GM18517 (cell line): ENCODE data around the gene CAMK1D.

Experiments
- ATAC-seq: cut with Tn5 transposase; IDR thresholded peaks from one replicate; pipeline ENCODE4 v1.9.1; 2021; ENCODE audit warnings: mild to moderate bottlenecking, moderate library complexity; ENCODE audit not compliant: unreplicated experiment

The CAMK1D gene

DNA sequence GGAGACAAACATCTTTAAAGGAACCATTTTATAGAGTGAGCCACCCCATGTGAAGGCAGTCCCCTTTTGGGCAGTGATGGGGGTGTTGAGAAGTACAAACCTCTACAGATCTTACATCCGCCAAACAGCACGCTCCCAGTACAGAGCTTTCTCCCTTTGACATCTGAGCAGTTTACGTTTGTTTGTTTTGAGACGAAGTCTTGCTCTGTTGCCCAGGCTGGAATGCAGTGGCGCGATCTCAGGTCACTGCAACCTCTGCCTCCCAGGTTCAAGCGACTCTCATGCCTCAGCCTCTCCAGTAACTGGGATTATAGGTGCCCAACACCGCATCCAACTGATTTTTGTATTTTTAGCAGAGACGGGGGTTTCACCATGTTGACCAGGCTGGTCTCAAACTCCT, 523.2 kb downstream of the CAMK1D start:
- ATAC-seq: no peak

DNA sequence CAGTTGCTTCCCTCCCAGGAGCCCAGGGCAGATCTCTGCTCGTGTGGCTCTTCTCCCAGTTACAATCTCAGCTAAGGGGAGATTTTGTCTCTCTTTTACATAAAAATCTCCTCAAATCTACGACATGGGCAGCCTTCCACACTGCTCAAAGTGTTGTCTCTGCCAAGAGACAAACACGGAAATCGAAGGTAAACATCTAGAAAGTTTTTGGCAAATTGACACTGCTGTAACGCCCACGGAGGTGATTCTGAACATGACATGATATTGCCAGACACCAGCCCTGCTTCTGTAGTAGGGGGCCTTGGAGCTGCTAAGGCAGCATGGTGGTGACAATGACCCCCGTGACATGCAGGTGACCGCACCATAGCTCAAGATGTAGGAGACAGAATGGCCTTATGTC, 523.8 kb downstream of the CAMK1D start:
- no peak for ATAC-seq

DNA sequence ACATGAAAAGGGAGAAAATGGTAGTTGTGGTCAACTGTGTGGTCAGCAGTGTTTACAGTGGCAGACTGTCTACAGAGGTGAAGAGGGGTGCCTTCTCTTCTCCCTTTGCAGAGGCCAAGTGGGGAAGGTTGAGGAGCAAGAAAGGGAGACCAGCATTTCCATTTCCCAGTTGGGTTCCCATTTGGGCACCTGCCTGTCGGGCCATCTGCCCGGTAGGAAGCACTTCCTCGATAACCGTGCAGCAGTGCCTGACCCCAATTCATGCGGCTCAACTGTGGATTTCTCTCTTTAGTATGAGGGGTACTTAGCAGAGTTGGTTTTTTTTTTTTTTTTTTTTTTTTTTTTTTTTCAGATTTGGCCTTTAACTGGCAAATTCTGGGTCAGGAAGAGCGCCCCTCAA, 525.2 kb downstream of the CAMK1D start:
- ATAC-seq: no peak

DNA sequence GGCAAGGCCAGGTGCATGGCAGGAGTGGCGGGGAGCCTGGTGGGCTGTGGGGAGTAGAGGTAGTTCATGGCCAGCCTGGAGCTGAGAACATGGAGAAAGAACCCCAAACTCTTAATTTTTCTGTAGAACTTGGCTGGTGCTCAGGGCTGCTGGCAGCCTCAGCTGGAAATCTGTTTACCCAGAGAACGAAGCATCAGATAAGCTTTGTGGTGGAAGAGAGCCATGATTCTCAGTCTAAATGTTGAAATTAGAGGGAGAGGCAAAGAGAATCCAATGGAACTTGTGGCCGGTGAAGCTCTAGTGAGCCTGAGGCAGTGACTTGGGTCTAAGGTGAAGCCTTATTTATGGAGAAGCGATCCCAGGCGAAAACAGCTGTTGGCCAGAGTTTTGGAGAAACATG, 525.8 kb downstream of the CAMK1D start:
- no peak for ATAC-seq

DNA sequence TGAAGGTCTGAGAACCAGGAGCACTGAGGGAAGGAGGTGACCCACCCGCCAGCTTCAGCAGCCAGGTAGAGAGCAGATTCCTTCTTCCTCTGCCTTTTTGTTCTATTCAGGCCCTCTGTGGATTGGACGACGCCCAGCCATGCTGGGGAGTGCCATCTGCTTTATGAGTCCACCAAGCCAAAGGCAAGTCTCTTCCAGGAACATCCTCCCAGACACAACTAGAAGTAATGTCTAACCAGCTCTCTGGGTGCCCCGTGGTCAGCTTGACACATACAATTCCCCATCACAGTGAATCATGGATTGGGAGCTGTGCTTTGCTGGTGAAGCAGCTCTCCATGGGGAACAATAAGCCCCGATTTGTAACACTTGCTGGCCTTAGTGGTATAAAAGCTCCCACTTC, 526.9 kb downstream of the CAMK1D start:
- no peak for ATAC-seq

DNA sequence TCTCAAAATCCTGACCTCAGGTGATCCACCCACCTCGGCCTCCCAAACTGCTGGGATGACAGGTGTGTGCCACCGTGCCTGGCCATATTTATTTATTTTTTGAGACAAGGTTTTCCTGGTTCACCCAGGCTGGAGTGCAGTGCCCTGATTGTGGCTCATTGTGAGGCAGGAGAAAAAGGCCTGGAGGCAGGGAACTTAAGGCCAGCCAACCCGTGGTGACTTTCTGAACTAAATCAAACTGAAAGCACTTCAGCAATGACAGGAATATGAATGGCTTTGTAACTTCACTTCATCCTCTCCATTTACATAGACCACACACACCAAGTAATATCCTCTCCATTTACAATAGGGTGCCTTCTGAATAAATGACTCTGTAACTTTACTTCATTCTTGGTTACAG, 527.8 kb downstream of the CAMK1D start:
- no peak for ATAC-seq

DNA sequence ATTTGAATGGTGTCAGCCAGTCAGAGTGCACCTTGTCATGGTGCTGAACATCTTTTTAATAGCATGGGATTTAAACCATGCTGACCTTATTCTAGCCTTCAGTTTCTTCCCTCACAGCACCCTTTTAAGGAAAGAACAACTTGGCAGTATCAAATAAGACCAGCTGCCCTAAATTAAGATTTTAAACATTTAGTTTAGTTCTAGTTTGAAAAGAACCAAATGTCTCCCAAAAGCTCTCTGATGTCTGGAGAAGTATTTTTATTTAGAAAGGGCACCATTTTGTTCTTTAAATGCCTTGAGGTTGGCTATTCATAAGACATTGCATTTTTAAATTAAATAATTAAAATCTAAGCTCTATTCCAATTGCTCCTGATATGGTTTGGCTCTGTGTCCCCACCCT, 531.1 kb downstream of the CAMK1D start:
- ATAC-seq: no peak

DNA sequence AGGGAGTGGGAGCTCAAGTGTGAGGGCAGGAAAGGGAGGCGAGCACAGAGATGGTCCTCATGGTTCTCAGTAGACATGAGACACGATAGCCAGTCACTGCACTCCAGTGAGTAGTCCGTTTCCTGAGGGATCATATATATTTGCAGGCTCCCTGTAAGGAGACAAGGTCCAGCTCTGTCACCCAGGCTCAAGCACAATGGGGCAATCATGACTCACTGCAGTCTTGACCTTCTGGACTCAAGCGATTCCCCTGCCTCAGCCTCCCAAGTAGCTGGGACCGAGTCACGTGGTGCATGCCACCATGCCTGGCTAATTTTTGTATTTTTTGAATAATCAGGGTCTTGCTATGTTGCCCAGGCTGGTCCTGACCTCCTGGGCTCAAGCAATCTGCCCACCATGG, 535.5 kb downstream of the CAMK1D start:
- ATAC-seq: no peak
